RWPE1 (cell line): ENCODE results near the gene CNGB1.
"Not testable (repeated sequence)": the region's sequence is repeated elsewhere in the genome, so short reads cannot be mapped to it uniquely, and the experiment has no call there.

ENCODE experiments used
- CTCF ChIA-PET: fragments of 350-600 bp; sonication (Branson Sonifier 250); formaldehyde crosslinking; extraction: SDS; loops from one replicate; lab custom pipeline; 2021; lab: Yijun Ruan, JAX
- POLR2A ChIA-PET: fragments of 400-600 bp; formaldehyde crosslinking; extraction: SDS; loops from one replicate; lab custom pipeline; 2020; ENCODE audit warnings: antibody characterized with exemption; ENCODE audit not compliant: low non-redundant PET; lab: Yijun Ruan, JAX
- DNase-seq: peaks from one replicate; pipeline ENCODE4 v3.0.0; 2012; ENCODE audit warnings: low spot score
- H3K27ac ChIP-seq: fragments of 450-650 bp; 2 replicates; pipeline ENCODE4 v1.5.1; 2017
- CTCF ChIP-seq: fragments of 450-650 bp; conservative IDR thresholded peaks from 2 replicates; pipeline ENCODE4 v1.5.1; 2017; ENCODE audit warnings: low read depth, mild to moderate bottlenecking

CNGB1 gene

GRCh38 chr16:57986196-57986595, 15.3 kb upstream of the CNGB1 start:
- ChIA-PET POLR2A (no interaction called here), CTCF (no interaction called here)
- DNase-seq: no peak
- TF ChIP-seq CTCF: no peak
- peak overlapping the region; percentile 59; the same call in 1 of the 2 replicates for H3K27ac ChIP-seq

- peak overlapping the region; percentile 59 for H3K27ac ChIP-seq
Measured at GRCh38 chr16:57985204-57986181, 14.6 kb upstream of the CNGB1 start.

GRCh38 chr16:57984443-57985203, 13.7 kb upstream of the CNGB1 start:
- ChIA-PET CTCF (interaction anchor here (0.8 kb wide), 1 partner anchor 15 kb away, joined by 3 read pairs; no protein-coding TSS in a partner anchor), POLR2A (no interaction called here)
- DNase-seq: peak; percentile 82
- peak overlapping the region; percentile 59 for H3K27ac ChIP-seq
- TF ChIP-seq CTCF: no peak

More at GRCh38 chr16:57985204-57986181, 14.6 kb upstream of the CNGB1 start:
- TF ChIP-seq CTCF: no peak
- DNase-seq: no peak
- POLR2A ChIA-PET: no interaction called here
- CTCF ChIA-PET: no interaction called here

GRCh38 chr16:57982385-57982784, 11.5 kb upstream of the CNGB1 start:
- no peak for TF ChIP-seq CTCF
- CTCF ChIA-PET: no interaction called here
- H3K27ac ChIP-seq: no peak overlapping the region
- POLR2A ChIA-PET: no interaction called here
- no peak for DNase-seq

GRCh38 chr16:57981636-57982035, 10.7 kb upstream of the CNGB1 start:
- no peak overlapping the region for H3K27ac ChIP-seq
- POLR2A ChIA-PET: no interaction called here
- TF ChIP-seq CTCF: no peak
- no peak for DNase-seq
- CTCF ChIA-PET: no interaction called here

GRCh38 chr16:57979006-57979585, 8.2 kb upstream of the CNGB1 start:
- TF ChIP-seq CTCF: no peak
- H3K27ac ChIP-seq: no peak overlapping the region
- ChIA-PET POLR2A (no interaction called here), CTCF (no interaction called here)
- DNase-seq: no peak

- peak overlapping the region; percentile 9; the same call in 1 of the 2 replicates for H3K27ac ChIP-seq
- CTCF ChIA-PET, POLR2A ChIA-PET, DNase-seq: not testable (repeated sequence)
Measured at GRCh38 chr16:57978070-57978465, 7.1 kb upstream of the CNGB1 start.
